Thoracic aorta (tissue), 2 donors: ENCODE results near the gene ITGA3. TPM values are rescaled to one million over a fixed set of nuclear protein-coding genes. Genes with fewer than 3 reads are reported as not detected.

Source experiments
- ATAC-seq: fragments of 150-250 bp; one replicate; pipeline ENCODE4 v1.8.0; 2017; ENCODE audit warnings: low read depth; ENCODE audit not compliant: insufficient number of reproducible peaks, low FRiP score
- DNase-seq: peaks from one replicate; pipeline ENCODE4 v3.0.0-alpha.2; 2020; ENCODE audit warnings: low spot score
- H3K27ac ChIP-seq, 2 donors: fragments of 200-600 bp; sonication (generic); 1 replicate in 1 of 2; 2 replicates in 1 of 2; pipeline ENCODE4 v1.5.1; 2016; ENCODE audit warnings: mild to moderate bottlenecking in 2 of 2, moderate library complexity in 2 of 2
- H3K27me3 ChIP-seq: fragments of 200-600 bp; sonication (generic); replicated peaks from 2 replicates; pipeline ENCODE4 v1.6.0; 2016; ENCODE audit warnings: mild to moderate bottlenecking; ENCODE audit not compliant: insufficient read depth
- H3K36me3 ChIP-seq: fragments of 200-600 bp; sonication (generic); one replicate; pipeline ENCODE4 v1.5.1; 2016
- H3K4me1 ChIP-seq, 2 donors: fragments of 200-600 bp; sonication (generic); 1 replicate in 1 of 2; 2 replicates in 1 of 2; pipeline versions ENCODE4 v1.5.1 to v1.6.0; 2016; ENCODE audit warnings: low read depth in 2 of 2, mild to moderate bottlenecking in 1 of 2; ENCODE audit not compliant: control insufficient read depth in 1 of 2
- H3K4me3 ChIP-seq: fragments of 200-600 bp; sonication (generic); 2 replicates; pipeline ENCODE4 v1.5.1; 2016; ENCODE audit warnings: mild to moderate bottlenecking
- H3K9me3 ChIP-seq: fragments of 200-600 bp; sonication (generic); 2 replicates; pipeline ENCODE4 v1.5.1; 2016
- total RNA-seq, 2 donors: library from RNA; depleted of rRNA; stranded (reverse); fragments of >200 nt; gene quantifications; one replicate each; pipeline versions ENCODE4 v1.1.0 to v1.2.3, GENCODE V29; 2016
- TF ChIP-seq, protein P1 (sequence below): fragments of 200-600 bp; sonication (generic); IDR thresholded peaks from one replicate; pipeline ENCODE4 v1.5.1; 2019; ENCODE audit warnings: antibody characterized with exemption

ITGA3 gene
- total RNA-seq, 2 donors from 2014 or later: 197 to 260 TPM

DNA sequence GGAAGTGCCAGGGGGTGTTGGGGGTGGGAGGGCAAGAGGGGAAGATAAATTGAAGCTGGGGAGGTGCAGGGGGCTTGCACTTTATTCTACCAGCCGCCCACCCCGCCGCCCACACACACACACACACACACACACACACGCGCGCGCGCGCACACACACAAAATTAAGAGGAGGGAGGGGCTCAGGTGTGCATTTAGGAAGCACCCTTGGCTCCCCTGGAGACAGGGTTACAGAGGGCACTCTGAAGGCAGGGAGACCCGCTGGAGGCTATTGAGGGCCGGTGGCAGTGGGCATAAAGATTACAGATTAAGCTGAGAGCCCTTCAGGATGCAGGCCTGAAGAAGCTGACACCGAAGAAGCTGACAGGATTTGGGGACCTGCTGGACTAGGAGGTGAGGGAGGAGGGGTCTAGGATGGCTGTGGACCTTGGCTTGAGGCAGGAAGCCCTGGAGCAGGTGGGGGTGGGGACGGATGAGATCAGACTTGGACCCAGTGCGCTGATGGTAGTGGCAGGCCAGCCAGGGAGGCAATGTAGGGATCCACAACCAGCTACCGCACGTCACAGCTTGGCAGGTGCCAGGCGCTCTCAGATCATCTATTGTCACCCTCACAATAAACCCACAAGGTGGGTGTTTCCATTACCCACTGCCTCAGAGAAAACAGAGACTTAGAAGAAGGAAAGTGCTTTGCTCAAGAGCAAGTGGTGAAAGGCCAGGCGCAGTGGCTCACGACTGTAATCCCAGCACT is 74.8 kb downstream of the ITGA3 start:
- TF ChIP-seq, protein P1, sequence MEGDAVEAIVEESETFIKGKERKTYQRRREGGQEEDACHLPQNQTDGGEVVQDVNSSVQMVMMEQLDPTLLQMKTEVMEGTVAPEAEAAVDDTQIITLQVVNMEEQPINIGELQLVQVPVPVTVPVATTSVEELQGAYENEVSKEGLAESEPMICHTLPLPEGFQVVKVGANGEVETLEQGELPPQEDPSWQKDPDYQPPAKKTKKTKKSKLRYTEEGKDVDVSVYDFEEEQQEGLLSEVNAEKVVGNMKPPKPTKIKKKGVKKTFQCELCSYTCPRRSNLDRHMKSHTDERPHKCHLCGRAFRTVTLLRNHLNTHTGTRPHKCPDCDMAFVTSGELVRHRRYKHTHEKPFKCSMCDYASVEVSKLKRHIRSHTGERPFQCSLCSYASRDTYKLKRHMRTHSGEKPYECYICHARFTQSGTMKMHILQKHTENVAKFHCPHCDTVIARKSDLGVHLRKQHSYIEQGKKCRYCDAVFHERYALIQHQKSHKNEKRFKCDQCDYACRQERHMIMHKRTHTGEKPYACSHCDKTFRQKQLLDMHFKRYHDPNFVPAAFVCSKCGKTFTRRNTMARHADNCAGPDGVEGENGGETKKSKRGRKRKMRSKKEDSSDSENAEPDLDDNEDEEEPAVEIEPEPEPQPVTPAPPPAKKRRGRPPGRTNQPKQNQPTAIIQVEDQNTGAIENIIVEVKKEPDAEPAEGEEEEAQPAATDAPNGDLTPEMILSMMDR: no peak
- Histone ChIP-seq H3K4me1 (peaks cover 38 to 62% of the 10 kb centered on the region in 2 donors), H3K27me3 (no peaks in the 10 kb centered on the region), H3K36me3 (peaks cover 12% of the 10 kb centered on the region), H3K27ac (no peak overlapping the region), H3K4me3 (peak overlapping the region; percentile 73), H3K9me3 (no peaks in the 10 kb centered on the region)
- ATAC-seq: no peak
- DNase-seq: no peak

DNA sequence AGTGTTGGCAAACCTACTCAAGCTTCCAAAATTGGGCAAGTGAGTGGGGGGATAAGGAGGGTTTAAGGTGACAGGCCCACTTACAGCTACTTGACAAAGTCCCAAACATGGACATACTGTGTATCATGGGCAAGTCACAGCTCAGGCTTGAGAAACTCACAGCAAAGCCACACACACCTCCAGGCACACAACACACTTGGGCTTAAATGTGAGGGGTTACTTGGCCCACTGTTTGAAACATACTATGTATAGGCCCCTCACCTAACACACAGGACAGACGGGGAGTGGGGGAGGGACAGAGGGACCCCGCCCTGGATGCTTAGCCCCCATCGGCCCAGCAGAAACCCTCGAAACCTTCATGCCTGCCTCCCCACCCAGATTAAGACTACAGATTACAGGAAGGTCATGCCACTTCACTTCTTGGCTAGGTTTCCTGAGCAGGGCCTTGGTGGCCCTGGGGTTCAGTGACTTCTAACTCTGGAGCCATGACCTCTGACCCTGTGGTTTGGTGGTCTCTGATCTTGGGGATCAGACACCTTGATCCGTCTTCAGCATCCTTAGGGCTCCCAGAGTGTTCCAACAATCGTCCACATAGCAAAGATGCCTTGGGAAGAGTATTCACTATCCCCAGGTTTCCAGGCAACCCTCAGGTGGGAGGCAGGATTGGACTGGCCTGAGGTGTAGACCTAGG is 76.3 kb downstream of the ITGA3 start:
- TF ChIP-seq, protein P1: no peak
- Histone ChIP-seq H3K27me3 (no peaks in the 10 kb centered on the region), H3K36me3 (peaks cover 27% of the 10 kb centered on the region), H3K4me3 (no peak overlapping the region), H3K4me1 (peaks cover 38 to 62% of the 10 kb centered on the region in 2 donors), H3K27ac (peak overlapping the region; percentile 86 to 93), H3K9me3 (no peaks in the 10 kb centered on the region)
- ATAC-seq (no peak), DNase-seq (no peak)

DNA sequence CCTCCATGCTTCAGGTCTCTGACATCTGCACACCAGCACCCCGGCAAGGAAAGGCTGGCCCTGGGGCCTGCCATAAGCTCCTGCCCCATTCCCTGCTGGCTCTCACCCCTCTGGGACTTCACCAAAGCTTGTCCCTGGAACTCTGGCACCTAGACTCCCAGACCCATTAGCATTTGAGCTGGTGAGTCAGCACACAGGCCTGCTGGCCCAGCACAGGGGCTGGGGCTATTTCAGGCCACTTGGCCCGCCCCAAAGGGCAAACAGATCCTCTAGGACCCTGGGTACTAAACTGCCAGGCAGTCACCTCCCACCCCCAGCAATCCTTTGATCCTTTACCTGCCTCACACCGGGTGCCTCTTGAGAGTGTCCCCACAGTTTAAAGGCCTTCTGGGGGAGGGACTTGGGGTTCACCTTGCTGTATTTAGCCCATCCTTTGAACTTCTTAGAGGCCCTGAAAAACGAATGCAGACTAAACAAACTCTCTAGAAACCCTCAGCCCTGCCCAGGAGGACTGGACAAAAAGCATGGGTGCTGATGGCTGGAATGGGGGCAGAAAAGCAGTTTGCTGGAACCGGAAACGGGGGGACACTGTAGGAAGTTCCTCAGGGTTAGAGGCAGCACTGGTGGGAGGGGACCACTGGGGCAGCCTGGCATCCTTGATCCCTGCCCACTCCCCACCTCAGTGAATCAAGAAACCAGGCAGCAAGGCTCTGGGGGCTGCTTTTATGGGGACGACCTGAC is 77.3 kb downstream of the ITGA3 start:
- Histone ChIP-seq H3K36me3 (peaks cover 36% of the 10 kb centered on the region), H3K27ac (peak overlapping the region; percentile 86 to 93), H3K27me3 (no peaks in the 10 kb centered on the region), H3K4me1 (peaks cover 38 to 62% of the 10 kb centered on the region in 2 donors), H3K4me3 (peak overlapping the region; percentile 19), H3K9me3 (no peaks in the 10 kb centered on the region)
- no peak for DNase-seq
- ATAC-seq: peak; percentile 73
- TF ChIP-seq, protein P1: no peak

DNA sequence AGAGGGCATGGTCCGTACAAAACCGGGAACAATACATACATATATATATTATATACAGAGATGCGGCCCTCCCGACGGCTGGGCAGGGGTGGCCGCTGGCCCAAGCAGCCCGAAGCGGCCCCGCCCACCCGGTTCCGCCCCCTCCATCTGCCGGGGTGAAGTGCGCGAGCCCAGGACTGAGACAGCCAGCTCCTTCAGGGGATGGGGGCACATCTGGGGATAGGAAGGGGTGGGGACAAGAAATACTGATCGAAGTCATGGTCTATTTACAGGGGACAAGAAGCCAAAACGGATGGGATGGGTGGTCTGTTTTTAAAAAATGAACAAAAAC is 77.8 kb downstream of the ITGA3 start:
- DNase-seq: no peak
- Histone ChIP-seq H3K4me1 (peaks cover 37 to 57% of the 10 kb centered on the region in 2 donors), H3K9me3 (no peaks in the 10 kb centered on the region), H3K4me3 (peak overlapping the region; percentile 19), H3K27ac (peak overlapping the region; percentile 86 to 93), H3K27me3 (no peaks in the 10 kb centered on the region), H3K36me3 (peaks cover 42% of the 10 kb centered on the region)
- ATAC-seq: no peak
- TF ChIP-seq, protein P1: no peak
